RPMI8226 (cell line): Measurements from ENCODE around the gene NLRP11.

Experiments used
- DNase-seq: peaks from one replicate; pipeline ENCODE4 v3.0.0-alpha.2; 2015

NLRP11 gene

DNA sequence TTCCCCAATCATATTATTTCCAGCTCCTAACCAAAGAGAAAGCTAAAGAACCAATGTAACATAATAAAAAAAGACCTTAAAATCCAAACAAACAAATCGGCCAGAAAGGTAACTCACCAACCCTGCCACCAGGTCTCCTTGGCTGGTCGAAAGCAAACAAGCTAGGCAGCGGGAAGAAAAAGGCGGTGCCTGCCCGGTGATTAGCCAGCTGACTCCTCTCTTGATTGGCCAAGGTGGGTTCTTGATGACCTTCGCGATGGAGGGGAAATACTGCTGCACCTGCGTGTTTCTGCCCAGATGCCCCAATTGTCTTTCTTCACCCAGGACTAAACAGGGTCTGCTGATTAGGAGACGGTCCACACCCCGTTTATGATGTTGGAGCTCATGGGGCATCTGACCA is at the start of gene NLRP11:
TSS of gene NLRP11 (minus strand) at position 154 of the 400 bp plus-strand sequence. CDS start 13,825 bp downstream, outside the sequence.
- peak; percentile 78 for DNase-seq

DNA sequence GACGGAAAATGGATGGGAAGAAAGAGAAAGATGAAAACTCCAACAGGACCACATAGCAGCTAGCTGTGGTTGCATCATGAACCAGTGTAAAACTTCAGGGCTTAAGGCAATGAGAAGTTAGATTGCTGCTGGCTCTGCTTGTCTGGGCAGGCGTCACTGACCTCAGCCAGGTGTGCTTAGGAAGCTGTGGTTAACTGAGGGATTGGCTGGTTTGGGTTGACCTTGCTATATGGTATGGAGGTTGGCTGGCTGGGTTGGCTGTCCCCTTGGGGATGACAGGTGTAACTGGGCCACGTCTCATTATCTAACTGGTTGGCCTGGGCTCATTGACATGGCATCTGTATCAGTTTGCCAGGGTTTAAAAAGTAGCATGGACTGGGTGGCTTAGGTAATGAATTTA is 45.4 kb upstream of the NLRP11 start:
- peak; percentile 7 for DNase-seq

DNA sequence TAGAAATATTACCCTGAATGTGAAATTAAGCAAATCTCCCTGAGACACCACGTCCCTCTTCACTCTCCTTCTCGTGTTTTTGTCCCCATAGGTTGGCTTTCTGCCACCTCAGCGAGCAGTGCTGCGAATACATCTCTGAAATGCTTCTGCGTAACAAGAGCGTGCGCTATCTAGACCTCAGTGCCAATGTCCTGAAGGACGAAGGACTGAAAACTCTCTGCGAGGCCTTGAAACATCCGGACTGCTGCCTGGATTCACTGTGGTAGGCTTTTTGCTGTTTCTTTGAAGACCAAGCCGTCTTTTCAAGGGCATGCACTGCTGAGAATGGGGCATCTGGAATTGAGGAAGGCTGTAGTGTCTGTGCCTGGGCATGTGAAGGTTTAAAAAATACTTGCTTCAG is 38.9 kb upstream of the NLRP11 start:
- DNase-seq, result no peak

DNA sequence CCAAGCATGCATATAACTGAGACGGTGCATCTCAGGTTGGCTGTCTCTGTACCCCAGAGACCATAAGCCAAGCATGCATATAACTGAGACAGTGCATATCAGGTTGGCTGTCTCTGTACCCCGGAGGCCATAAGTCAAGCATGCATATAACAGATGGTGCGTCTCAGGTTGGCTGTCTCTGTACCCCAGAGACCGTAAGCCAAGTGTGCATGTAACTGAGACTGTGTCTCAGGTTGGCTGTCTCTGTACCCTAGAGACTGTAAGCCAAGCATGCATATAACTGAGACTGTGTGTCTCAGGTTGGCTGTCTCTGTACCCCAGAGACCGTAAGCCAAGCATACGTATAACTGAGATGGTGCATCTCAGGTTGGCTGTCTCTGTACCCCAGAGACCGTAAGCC is 35.3 kb upstream of the NLRP11 start:
- DNase-seq, result no peak

DNA sequence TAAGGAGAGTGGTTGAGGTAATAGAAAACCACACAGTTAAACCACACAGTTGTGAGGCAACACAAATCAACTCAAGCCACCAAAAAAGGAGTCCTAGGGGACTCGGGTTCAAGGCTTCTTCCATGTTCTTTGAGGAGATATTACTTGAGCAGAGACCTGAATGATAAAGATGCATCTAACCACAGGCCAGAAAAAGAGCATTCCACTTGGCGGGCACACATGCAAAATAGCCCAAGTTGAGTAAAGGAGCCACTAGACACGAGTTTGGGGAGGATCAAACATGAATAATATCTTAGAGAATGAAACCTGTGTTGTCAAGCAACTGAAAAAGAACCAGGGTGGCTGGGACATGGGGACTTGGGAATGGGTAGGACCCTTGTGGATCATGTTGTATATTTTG is 34.7 kb upstream of the NLRP11 start:
- no peak for DNase-seq

DNA sequence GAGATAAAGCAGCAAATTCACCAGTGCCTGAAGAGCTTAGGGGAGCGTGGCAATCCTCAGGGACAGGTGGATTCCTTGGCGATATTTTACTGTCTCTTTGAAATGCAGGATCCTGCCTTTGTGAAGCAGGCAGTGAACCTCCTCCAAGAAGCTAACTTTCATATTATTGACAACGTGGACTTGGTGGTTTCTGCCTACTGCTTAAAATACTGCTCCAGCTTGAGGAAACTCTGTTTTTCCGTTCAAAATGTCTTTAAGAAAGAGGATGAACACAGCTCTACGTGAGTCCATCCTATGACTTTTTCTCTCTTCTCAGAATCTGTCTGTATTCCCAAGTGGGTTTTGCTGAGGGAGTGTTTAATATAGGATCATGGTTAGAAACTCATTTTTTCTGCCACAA is 27.2 kb upstream of the NLRP11 start:
- DNase-seq, result no peak

DNA sequence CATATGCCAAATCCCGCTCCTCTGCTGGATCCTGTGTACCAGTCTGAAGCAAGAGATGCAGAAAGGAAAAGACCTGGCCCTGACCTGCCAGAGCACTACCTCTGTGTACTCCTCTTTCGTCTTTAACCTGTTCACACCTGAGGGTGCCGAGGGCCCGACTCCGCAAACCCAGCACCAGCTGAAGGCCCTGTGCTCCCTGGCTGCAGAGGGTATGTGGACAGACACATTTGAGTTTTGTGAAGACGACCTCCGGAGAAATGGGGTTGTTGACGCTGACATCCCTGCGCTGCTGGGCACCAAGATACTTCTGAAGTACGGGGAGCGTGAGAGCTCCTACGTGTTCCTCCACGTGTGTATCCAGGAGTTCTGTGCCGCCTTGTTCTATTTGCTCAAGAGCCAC is 26.6 kb upstream of the NLRP11 start:
- no peak for DNase-seq

DNA sequence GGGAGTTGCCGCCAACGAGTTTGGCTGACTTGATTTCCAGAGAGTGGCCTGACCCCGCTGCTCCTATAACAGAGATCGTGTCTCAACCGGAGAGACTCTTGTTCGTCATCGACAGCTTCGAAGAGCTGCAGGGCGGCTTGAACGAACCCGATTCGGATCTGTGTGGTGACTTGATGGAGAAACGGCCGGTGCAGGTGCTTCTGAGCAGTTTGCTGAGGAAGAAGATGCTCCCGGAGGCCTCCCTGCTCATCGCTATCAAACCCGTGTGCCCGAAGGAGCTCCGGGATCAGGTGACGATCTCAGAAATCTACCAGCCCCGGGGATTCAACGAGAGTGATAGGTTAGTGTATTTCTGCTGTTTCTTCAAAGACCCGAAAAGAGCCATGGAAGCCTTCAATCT is 26.2 kb upstream of the NLRP11 start:
- no peak for DNase-seq

DNA sequence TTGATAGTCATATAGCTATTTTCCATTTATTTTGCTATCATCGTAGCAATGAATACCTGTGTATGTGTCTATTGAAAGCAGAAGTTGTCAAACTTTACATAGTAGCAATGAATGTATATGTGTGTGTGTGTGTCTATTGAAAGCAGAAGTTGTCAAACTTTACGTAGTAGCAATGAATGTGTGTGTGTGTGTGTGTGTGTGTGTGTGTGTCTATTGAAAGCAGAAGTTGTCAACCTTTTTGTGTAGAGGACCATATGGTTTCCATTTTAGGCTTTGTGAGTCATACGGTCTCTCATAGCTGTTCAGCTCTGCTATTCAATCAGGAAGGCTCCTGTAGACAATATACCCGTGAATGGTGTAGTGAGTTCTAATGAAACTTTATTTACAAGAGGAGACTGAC is 25.4 kb upstream of the NLRP11 start:
- DNase-seq, result no peak

DNA sequence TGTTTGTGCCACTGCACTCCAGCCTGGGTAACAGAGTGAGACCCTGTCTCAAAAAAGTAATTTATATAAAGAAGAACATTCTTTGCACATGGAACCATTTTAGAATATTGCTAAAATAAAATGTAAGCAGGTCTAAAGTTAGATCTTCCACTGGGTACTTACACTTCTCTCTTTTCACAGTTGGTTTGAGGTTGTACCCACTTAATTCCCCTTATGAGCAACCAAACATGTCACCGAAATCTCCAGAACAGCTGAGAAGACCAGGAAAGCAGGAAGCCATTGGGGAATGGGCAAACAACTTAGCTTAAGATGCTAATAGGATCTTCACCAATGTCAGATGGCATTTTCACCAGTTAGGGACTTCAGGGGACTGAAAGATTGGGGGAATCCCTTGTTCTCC is 23.4 kb upstream of the NLRP11 start:
- no peak for DNase-seq

DNA sequence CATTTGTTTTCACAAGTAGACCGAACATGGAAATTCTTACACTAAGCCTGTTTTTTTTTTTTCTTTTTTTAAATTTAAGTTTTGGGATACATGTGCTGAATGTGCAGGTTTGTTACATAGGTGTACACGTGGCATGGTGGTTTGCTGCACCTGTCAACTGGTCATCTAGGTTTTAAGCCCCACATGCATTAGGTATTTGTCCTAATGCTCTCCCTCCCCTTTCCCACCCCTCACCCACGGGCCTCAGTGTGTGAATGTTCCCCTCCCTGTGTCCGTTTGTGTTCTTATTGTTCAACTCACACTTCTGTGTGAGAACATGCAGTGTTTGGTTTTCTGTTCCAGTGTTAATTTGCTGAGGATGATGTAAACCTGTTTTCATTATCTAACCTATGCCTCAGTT is 7.1 kb upstream of the NLRP11 start:
- peak; percentile 89 for DNase-seq

DNA sequence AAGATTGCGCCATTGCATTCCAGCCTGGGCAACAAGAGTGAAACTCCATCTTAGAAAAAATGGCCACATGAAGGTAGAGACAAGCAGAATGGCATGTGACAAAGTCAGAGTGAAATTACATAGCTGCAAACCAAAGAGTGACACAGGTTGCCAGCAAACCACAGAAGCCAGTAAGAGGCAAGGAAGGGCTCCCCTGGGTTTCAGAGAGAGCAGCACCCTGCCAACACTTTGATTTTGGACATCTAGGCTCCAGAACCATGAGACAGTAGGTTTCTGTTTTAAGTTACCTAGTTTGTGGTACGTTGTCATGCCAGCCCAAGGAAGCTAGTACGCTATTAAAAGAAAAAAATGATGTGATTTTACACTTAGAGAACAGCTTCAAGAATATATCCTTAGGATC is 6.5 kb upstream of the NLRP11 start:
- DNase-seq, result peak; percentile 92

DNA sequence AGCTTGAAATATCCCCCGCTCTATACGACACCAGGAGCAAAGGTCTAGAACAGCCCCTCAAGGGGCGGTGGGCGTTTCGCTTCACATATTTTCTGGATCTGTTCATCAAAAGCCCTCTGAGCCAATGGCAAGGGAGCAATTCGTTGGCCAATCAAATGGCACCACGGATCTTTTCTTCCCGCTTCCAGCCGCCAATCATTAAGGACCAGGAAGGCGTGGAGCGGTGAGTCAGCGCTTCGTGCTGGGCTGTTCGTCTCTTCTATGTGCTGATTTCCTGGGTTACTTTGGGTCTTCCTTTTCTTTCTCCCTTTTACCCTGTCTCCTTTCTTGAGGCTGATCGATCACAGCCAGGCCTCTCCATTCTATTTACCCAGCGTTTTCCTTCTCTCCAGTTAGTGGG is 4.5 kb upstream of the NLRP11 start, which contains the start of gene NLRP4:
TSS of gene NLRP4 (plus strand) at position 201 of the 400 bp plus-strand sequence. CDS start 15,541 bp downstream, outside the sequence.
- no peak for DNase-seq

DNA sequence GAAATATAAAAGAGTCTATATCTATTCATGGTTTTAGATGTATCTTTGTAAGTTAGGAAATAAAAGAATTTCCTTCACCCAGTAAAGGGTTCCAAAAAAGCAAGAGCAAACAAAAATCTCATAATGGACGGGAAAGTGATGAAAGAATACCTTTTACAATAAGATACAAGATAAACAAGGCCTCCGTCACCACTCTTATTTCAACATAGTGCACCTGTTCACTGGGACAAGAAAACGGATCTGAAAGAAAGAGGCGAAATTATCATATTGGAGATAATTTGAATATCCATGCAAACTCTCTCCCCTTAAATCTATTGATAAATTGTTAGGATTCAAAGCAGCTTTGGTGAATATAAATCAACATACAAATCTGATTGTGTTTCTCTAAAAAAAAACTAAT is 877 bp upstream of the NLRP11 start:
- peak; percentile 56 for DNase-seq

DNA sequence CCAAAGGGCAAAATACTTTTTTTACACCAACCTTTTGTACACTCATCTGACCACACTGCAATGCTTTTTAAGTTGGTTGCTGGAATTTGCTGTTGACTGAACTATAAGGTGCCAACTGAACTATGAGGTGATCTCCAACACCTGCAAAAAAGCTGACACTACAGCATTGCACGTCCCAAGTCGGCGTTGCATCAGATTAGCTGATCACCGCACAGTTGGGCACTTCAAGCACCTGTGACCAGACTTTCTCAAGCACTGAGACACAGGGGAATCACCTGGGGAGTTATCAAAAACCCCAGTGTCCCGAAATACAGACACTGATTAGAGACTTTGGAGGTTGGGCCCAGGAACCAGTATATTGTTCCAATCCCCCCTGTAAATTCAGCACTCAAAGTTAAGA is 1.1 kb downstream of the NLRP11 start:
- DNase-seq, result peak; percentile 98

DNA sequence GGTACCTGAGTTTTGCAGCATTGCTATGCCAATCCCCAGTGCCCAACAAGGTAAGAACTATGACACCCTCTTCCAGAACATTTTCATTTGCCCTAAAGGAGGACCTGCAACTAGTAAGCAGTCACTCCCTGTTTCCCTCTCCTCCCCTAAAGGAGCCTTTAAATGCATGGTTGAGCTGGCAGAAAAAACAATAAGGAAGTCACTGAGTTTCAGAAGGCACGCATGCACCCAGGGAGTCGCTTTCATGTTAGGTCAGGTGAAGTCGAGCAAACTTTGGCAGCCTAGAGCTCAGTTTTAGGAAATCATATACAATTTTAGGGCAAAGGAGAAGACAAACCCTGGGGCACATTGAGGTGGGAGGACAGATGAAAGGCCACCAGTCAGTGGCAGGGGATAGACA is 11.8 kb downstream of the NLRP11 start:
- DNase-seq, result peak; percentile 64

DNA sequence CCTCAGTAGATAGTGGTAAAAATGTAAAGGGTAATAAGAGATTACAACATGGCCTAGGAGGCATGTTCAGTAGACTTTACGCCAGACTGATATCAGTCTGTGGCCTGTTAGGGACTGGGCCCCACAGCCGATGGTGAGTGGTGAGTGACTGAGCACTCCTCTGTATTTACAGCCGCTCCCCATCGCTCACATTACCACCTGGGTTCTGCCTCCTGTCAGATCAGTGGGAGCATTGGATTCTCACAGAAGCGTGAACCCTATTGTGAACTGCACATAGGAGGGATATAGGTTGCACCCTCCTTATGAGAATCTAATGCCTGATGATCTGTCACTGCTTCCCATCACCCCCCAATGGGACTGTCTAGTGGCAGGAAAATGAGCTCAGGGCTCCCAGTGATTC is 17.9 kb downstream of the NLRP11 start:
- no peak for DNase-seq

DNA sequence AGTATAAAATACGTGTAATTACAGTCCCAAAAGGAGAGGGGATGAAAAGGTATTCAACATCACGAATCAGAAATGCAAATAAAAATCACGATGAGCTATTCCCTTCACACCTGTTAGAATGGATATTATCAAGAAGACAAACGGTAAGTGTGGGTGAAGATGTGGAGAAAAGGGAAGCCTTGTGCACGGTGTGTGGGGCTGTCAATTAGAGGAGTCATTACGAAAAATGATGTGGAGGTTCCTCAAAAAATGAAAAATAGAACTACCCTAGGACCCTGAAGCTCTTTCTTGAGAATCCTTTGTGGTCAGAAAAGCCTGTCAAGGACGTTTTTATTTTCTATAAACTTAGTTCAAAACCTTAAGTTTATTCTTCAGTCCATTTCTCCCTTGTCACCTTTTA is 19.4 kb downstream of the NLRP11 start:
- no peak for DNase-seq

DNA sequence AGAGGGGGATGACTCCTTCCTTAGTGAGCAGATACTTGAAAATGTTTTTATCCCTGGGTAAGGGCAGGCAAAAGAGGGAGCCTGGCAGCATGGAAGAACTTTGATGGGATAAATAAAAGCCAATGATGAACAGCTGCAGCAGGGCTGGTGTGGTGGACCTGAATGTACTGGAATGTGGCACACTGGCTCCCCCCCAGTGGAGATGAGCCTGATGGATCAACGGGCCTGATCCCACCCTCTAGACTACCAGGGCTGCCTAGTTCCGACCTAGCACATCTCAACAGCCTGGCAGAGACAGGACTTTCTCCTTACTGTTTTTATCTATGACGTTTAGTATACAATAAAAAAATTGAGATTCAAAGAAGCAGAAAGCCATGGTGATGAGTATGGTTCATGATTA is 20.5 kb downstream of the NLRP11 start:
- DNase-seq, result no peak

DNA sequence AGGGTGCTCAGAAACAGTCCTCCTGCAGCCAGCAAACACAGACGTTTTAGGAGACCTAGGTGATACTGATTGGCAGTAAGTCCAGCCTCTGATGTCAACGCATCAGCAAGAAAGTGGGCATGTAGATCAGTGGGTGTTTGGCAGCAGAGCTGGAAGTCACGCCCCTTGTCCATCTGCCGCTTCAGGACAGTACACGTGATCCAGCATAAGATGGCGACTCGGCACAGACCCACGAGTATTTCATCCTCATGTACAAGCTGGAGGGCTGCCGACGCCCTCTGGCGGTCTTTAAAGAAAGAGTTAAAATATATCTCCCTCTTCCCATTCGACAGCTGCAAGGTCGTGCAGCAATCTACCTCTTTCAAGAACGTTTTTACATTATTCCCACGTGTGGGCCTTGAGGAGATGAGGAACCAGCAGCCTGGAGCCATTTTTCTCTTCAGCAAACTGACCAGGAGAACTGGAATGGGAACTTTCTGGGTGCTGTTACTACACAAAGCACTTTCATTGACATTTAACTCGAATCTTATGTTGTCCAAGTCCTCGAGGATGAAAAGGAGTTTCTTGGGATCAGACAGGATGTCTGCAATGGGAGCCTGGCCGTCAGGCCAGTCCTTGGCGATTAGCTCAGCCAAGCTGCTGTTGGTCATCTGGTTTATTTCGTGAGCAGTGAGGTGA is 22.3 kb downstream of the NLRP11 start:
- peak; percentile 58 for DNase-seq

DNA sequence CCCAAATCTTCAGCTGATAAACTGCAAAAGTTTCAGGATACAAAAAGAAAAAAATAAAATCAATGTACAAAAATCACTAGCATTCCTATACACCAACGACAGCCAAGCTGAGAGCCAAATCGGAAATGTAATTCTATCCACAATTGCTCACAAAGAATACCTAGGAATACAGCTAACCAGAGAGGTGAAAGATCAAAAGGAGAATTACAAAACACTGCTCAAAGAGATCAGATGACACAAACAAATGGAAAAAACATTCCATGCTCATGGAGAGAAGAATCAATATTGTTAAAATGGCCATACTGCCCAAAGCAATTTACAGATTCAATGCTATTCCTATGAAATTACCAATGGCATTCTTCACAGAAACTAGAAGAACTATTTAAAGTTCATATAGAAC is 29.5 kb downstream of the NLRP11 start:
- no peak for DNase-seq

DNA sequence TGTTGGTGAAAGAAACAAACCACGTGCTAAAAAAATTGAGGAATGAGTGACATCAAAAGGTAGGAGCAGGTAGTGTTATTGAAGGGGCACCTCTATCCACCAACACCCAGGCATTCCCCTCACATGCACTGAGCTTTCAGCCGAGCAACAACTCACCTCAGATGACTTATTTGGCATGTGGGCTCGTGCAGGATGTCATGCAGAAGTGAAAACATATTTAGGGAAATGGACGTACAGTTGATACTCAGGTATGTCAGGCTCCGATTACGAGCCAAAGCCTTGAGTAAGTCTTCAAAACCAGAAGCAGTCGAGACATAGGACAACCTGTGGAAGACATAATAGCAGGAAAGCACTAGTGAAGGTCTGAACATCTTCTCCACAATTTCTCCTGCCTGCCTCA is 30.4 kb downstream of the NLRP11 start:
- no peak for DNase-seq

DNA sequence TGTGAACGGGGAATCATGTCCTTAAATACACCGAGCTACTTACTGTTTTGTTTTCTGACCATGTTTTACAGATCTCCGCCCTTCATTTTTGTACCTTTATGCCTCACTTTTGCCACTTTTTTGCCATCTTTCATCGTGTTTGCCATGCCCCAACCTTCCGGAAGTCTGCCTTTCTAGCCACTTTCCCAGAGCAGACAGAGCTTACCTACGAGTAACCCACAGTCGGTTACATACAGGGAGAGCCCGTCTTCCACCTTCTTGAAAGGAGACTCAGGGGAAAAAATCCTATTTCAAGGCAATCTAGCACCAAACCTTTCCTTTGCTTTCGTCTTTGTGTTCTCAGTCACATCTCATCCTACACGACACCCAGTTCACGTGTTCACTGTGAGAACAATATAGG is 36.8 kb downstream of the NLRP11 start:
- DNase-seq, result no peak

DNA sequence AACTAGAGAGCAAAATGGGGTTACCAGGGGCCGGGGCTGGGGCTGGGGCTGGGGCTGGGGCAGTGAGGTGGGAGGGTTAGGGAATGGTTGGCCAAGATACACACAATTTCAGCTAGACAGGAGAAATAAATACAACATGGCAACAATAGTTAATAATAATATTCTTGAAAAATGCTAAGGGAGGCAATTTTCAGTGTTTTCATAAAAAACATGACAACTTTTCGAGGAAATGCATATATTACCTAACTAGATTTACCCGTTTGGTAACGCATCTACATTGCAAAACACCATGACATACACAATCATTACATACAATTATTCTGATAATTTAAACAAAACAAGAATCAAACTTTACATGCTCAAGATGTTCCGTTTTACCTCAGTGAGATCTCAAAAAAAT is 50.7 kb downstream of the NLRP11 start:
- DNase-seq, result no peak

DNA sequence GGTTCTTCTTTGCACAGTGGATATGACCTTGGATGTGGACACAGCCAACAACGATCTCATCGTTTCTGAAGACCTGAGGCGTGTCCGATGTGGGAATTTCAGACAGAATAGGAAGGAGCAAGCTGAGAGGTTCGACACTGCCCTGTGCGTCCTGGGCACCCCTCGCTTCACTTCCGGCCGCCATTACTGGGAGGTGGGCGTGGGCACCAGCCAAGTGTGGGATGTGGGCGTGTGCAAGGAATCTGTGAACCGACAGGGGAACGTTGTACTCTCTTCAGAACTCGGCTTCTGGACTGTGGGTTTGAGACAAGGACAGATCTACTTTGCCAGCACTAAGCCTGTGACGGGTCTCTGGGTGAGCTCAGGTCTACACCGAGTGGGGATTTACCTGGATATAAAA is 53.5 kb downstream of the NLRP11 start:
- DNase-seq, result no peak
